SK-N-SH (cell line): ENCODE measurements around the gene ABCA7. TPM values are rescaled to one million over a fixed set of nuclear protein-coding genes. Genes with fewer than 3 reads are reported as not detected.

ENCODE experiments used
- CTCF ChIA-PET: fragments of 300-600, 350-600 bp; formaldehyde crosslinking; extraction: SDS; loops from one replicate; lab custom pipeline; 2021; lab: Yijun Ruan, JAX
- POLR2A ChIA-PET: fragments of 350-600 bp; sonication (Branson Sonifier 250); formaldehyde crosslinking; extraction: SDS; loops from one replicate; lab custom pipeline; 2020; ENCODE audit warnings: antibody characterized with exemption, inconsistent platforms; lab: Yijun Ruan, JAX
- DNase-seq: peaks from one replicate; pipeline ENCODE4 v3.0.0; 2012
- H2AFZ ChIP-seq: fragments of 200-600 bp; sonication (generic); 2 replicates; pipeline ENCODE4 v1.8.1; 2016; ENCODE audit warnings: antibody characterized with exemption, mild to moderate bottlenecking, low read depth
- H3F3A ChIP-seq: fragments of 200-600 bp; sonication (generic); replicated peaks from 2 replicates; pipeline ENCODE3; 2016; ENCODE audit warnings: antibody characterized with exemption, mild to moderate bottlenecking; ENCODE audit not compliant: insufficient read depth
- H3K27ac ChIP-seq, 2 experiments: fragments of 200-500 bp in 1 of 2; fragments of 200-600 bp in 1 of 2; sonication (Bioruptor generic) in 1 of 2; sonication (generic), shearing (Covaris generic) in 1 of 2; 2 replicates each; pipeline versions ENCODE4 v1.5.1 to v1.6.1; 2014 to 2016; ENCODE audit warnings: low read depth in 2 of 2, inconsistent platforms in 1 of 2, low read length in 1 of 2, mild to moderate bottlenecking in 1 of 2, mixed read lengths in 1 of 2
- H3K27me3 ChIP-seq: fragments of 200-600 bp; sonication (generic), shearing (Covaris generic); 2 replicates; pipeline ENCODE4 v1.6.1; 2016; ENCODE audit warnings: mixed run types; ENCODE audit not compliant: insufficient read depth
- H3K36me3 ChIP-seq, 2 experiments: fragments of 200-500 bp in 1 of 2; fragments of 200-600 bp in 1 of 2; sonication (Bioruptor generic) in 1 of 2; sonication (generic) in 1 of 2; replicated peaks in 1 of 2; 2 replicates each; pipeline versions ENCODE3 to v1.5.1; 2014 to 2016; ENCODE audit warnings: low read length in 1 of 2, mild to moderate bottlenecking in 1 of 2; ENCODE audit not compliant: insufficient read depth in 2 of 2, control insufficient read depth in 1 of 2
- H3K4me1 ChIP-seq, 2 experiments: fragments of 200-500 bp in 1 of 2; fragments of 200-600 bp in 1 of 2; sonication (Bioruptor generic) in 1 of 2; sonication (generic), shearing (Covaris generic) in 1 of 2; 2 replicates each; pipeline versions ENCODE4 v1.5.1 to v1.6.1; 2014 to 2016; ENCODE audit warnings: low read depth in 1 of 2, low read length in 1 of 2, mixed run types in 1 of 2; ENCODE audit not compliant: insufficient read depth in 2 of 2, control insufficient read depth in 1 of 2
- H3K4me2 ChIP-seq: fragments of 200-600 bp; sonication (generic), shearing (Covaris generic); 2 replicates; pipeline ENCODE4 v1.6.1; 2017; ENCODE audit warnings: mixed run types
- H3K4me3 ChIP-seq, 2 experiments: fragments of 200-500 bp in 1 of 2; fragments of 200-600 bp in 1 of 2; sonication (Bioruptor generic) in 1 of 2; sonication (generic), shearing (Covaris generic) in 1 of 2; 2 replicates each; pipeline versions ENCODE4 v1.5.1 to v1.8.1; 2014 to 2016; ENCODE audit warnings: low read depth in 2 of 2, inconsistent platforms in 1 of 2, low read length in 1 of 2, mild to moderate bottlenecking in 1 of 2, mixed read lengths in 1 of 2, moderate library complexity in 1 of 2
- H3K79me2 ChIP-seq: fragments of 200-600 bp; sonication (generic); 2 replicates; pipeline ENCODE4 v1.8.1; 2017; ENCODE audit warnings: mild to moderate bottlenecking; ENCODE audit not compliant: insufficient read depth
- H3K9ac ChIP-seq: fragments of 200-600 bp; sonication (generic); 2 replicates; pipeline ENCODE4 v1.6.1; 2017; ENCODE audit warnings: mixed run types
- H3K9me2 ChIP-seq: fragments of 200-600 bp; sonication (generic); 2 replicates; pipeline ENCODE4 v1.6.1; 2017; ENCODE audit warnings: mixed run types
- H3K9me3 ChIP-seq: fragments of 200-600 bp; sonication (generic); 2 replicates; pipeline ENCODE4 v1.6.1; 2017; ENCODE audit warnings: mixed run types, mild to moderate bottlenecking, moderate library complexity
- H4K20me1 ChIP-seq: fragments of 200-600 bp; sonication (generic); 2 replicates; pipeline ENCODE4 v1.6.1; 2017; ENCODE audit warnings: mild to moderate bottlenecking, mixed run types; ENCODE audit not compliant: insufficient read depth
- CTCF ChIP-seq: fragments of 200-600 bp; sonication (generic); IDR thresholded peaks from 2 replicates; pipeline ENCODE4 v1.6.1; 2017; ENCODE audit warnings: antibody characterized with exemption, mild to moderate bottlenecking, moderate library complexity
- EP300 ChIP-seq, 2 experiments: IDR thresholded peaks; 2 replicates each; pipeline versions ENCODE4 v1.4.0 to v1.6.1; 2012; ENCODE audit warnings: borderline replicate concordance in 1 of 2, low read depth in 1 of 2, low read length in 1 of 2
- FOXM1 ChIP-seq: IDR thresholded peaks from 2 replicates; pipeline ENCODE4 v1.4.0; 2012; ENCODE audit warnings: low read depth, mild to moderate bottlenecking
- IRF3 ChIP-seq: fragments of 150-350 bp; IDR thresholded peaks from 2 replicates; pipeline ENCODE4 v1.6.1; 2016; ENCODE audit warnings: mild to moderate bottlenecking, low read depth, low read length
- MAX ChIP-seq: IDR thresholded peaks from 2 replicates; pipeline ENCODE4 v1.4.0; 2012; ENCODE audit warnings: low read depth
- MEF2A ChIP-seq: IDR thresholded peaks from 2 replicates; pipeline ENCODE4 v1.4.0; 2012; ENCODE audit warnings: low read depth, borderline replicate concordance
- POLR2AphosphoS5 ChIP-seq: IDR thresholded peaks from 2 replicates; pipeline ENCODE4 v1.6.1; 2012; ENCODE audit warnings: low read depth, low read length
- RXRA ChIP-seq: IDR thresholded peaks from 2 replicates; pipeline ENCODE4 v1.4.0; 2012; ENCODE audit warnings: low read depth, mild to moderate bottlenecking, borderline replicate concordance
- SMC3 ChIP-seq: IDR thresholded peaks from 2 replicates; pipeline ENCODE4 v1.6.1; 2012; ENCODE audit warnings: low read depth, low read length, improper control_type of control experiment
- YY1 ChIP-seq: IDR thresholded peaks from 2 replicates; pipeline ENCODE4 v1.4.0; 2012; ENCODE audit warnings: low read depth, mild to moderate bottlenecking
- WGBS: methylation state at CpG from one replicate; pipeline ENCODE4 v1.1.6; 2017; ENCODE audit warnings: low lambda C conversion rate; 5-methylcytosine and 5-hydroxymethylcytosine counted together
- polyA plus RNA-seq, 3 experiments: library from polyadenylated mRNA; depleted of rRNA; stranded (reverse); fragments of >200 nt; gene quantifications; 2 replicates each; pipeline ENCODE4 v1.2.3, GENCODE V29; 2012

ABCA7 gene
- polyA plus RNA-seq, 1 of the 3 experiments (the other 2 are of a cell fraction) = 7.8 TPM

DNA sequence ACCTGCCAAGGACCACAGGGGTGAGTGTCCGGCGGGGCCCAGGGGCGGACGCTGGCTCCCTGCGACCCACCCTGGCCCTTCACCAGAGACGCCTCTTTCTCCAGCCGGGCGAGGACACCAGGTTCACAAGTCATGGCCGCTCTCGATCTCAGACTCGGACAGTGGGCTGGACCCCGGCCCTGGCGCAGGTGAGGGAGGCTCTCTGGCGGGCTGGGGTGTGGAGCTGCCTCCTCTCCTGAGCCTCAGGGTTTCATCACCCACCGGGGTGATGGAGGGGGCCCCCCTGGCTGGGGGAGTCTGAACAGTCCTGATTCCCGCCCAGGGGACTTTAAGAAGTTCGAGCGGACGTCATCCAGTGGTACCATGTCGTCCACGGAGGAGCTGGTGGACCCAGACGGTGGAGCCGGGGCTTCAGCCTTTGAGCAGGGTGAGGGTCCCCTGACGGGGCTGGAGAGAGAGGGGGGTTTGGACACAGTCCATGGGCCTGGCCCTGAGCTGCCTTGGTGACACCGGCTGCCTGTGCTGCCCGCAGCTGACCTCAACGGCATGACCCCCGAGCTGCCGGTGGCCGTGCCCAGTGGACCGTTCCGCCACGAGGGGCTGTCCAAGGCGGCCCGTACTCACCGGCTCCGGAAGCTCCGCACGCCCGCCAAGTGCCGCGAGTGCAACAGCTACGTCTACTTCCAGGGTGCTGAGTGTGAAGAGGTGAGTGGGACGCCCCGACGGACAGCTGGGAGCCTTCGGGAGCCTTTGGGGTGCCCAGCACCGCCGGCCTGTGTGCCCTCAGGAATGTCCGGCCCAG, 40.7 kb downstream of the ABCA7 start (continued):
- TF ChIP-seq POLR2AphosphoS5 (no peak), IRF3 (no peak)
- TF ChIP-seq, all 33 proteins: peak for 0

DNA sequence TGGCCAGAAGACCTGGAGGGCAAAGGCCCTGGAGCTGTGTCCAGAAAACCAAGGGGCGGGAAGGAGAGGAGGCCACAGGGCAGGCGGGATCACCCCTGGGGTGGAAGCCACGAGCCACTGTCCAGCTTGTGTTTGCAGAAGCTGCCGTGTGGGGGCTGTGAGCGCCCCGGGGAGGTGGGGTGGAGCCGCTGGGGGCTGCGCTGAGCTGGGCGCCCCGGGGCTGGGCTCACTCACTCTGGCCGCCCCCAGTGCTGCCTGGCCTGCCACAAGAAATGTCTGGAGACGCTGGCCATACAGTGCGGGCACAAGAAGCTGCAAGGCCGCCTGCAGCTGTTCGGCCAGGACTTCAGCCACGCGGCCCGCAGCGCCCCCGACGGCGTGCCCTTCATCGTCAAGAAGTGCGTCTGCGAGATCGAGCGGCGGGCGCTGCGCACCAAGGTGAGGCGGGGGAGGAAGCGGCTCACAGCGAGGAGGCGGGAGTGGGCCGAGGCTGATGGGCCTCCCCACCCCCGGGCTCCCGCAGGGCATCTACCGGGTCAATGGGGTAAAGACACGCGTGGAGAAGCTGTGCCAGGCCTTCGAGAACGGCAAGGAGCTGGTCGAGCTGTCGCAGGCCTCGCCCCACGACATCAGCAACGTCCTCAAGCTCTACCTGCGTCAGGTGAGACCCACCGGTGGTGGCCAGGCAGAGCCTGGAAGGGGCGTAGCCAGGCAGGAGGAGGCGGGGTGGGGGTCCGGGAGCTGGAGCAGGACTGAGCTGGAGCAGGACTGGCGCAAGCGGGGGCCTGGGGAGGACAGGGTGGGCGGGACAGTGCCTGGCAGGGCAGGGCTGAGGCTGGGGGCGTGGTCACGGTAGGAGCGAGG, 41.6 kb downstream of the ABCA7 start:
- Histone ChIP-seq H3K9me2 (no peaks in the 10 kb centered on the region), H3K27ac (no peak overlapping the region), H3K27me3 (no peaks in the 10 kb centered on the region), H3K9ac (no peak overlapping the region), H3K79me2 (no peaks in the 10 kb centered on the region), H3K4me2 (0 out of 2 replicates have a peak overlapping the region, but pooled peaks have one; percentile 33), H2AFZ (no peak overlapping the region), H3K9me3 (no peaks in the 10 kb centered on the region)
- POLR2A ChIA-PET = interaction anchor here (0.6 to 2.4 kb wide), 4 partner anchors 22 to 188 kb away, joined by 3 to 9 read pairs (median 4); partner anchors contain the start of genes CIRBP and GPX4
- CTCF ChIA-PET = interaction anchor here (0.6 to 3.2 kb wide), 13 partner anchors 9 to 218 kb away, joined by 3 to 24 read pairs (median 5); partner anchors contain the start of genes ABCA7, ARHGAP45, CNN2 and WDR18
- TF ChIP-seq CTCF = peak; percentile 32
- no peak for TF ChIP-seq SMC3
- TF ChIP-seq, all 33 proteins: peak for 1
- Histone ChIP-seq H4K20me1 (no peaks in the 10 kb centered on the region), H3F3A (peaks cover 11% of the 10 kb centered on the region), H3K36me3 (no peaks in the 10 kb centered on the region), H3K4me1 (peaks cover 0 to 22% of the 10 kb centered on the region in 2 experiments; a peak in 2 of 4 replicates), H3K4me3 (peak overlapping the region in 1 of 2 experiments; percentile 6; a peak in 1 of 4 replicates)
- no peak for DNase-seq
- 30% methylated on average over 22 of the region's 58 CpGs for WGBS

DNA sequence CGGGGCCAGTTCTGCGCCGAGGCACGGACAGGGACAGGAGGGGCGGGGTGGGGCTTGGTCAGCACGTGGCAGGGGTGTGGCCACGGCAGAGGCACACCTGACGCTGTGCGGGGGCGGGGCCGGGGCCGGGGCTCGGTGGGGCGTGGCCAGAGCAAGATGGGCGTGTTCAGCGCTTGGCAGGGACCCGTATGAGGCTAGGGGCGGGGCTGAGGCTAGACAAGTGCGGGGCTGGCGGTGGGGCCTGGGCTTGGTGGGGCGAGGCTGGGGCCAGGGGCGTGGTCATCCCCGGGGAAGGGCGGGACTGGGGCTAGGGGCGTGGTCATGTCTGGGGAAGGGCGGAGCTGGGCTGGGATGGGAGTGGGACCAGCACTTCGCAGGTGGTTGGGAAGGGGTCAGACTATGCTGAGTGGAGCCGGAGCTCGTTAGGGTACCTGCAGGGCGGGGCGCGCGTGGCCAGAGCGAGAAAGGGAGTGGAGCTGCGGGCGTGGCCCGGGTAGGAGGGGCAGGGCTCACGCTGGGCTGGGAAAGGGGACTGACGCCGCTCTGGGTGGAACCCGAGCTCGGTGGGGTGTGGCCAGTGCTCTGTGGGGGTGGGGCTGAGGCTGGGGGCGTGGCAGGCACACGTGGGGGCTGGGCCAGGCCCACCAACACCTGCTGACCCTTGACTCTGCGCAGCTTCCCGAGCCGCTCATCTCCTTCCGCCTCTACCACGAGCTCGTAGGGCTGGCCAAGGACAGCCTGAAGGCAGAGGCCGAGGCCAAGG, 42.4 kb downstream of the ABCA7 start:
- Histone ChIP-seq H4K20me1 (no peaks in the 10 kb centered on the region), H3K4me3 (peak overlapping the region; percentile 45 to 47), H3F3A (peaks cover 13% of the 10 kb centered on the region), H3K9me2 (no peaks in the 10 kb centered on the region), H3K9ac (no peak overlapping the region), H3K4me2 (peak overlapping the region; percentile 82), H3K79me2 (no peaks in the 10 kb centered on the region), H3K9me3 (no peaks in the 10 kb centered on the region), H3K4me1 (peaks cover 0 to 22% of the 10 kb centered on the region in 2 experiments; a peak in 2 of 4 replicates), H3K27ac (no peak overlapping the region), H3K36me3 (peaks cover 0 to under 1% of the 10 kb centered on the region in 2 experiments), H2AFZ (no peak overlapping the region), H3K27me3 (no peaks in the 10 kb centered on the region)
- peak; percentile 92 for DNase-seq
- 5% methylated on average over 17 of the region's 51 CpGs for WGBS
- ChIA-PET CTCF (interaction anchor here (0.7 to 3.2 kb wide), 9 partner anchors 8 to 113 kb away, joined by 3 to 24 read pairs (median 6); partner anchors contain the start of genes ABCA7, ARHGAP45 and CNN2), POLR2A (interaction anchor here (0.9 to 2.4 kb wide), 3 partner anchors 21 to 187 kb away, joined by 3 to 9 read pairs (median 4); partner anchors contain the start of genes CIRBP and GPX4)
- TF ChIP-seq MAX (0 out of 2 replicates have a peak, but pooled peaks have one; percentile 22), EP300 (IDR thresholded peaks at IDR 0.05; ENCODE audit: borderline replicate concordance in 1 of 2, low read depth in 1 of 2, low read length in 1 of 2) (no peak), FOXM1 (no peak), POLR2AphosphoS5 (no peak), RXRA (no peak), MEF2A (no peak), CTCF (no peak), YY1 (no peak)
